Neural cell (in vitro differentiated cells): ENCODE measurements around the gene PPP3CA. TPM values are rescaled to one million over a fixed set of nuclear protein-coding genes. Genes with fewer than 3 reads are reported as not detected.

ENCODE experiments used
- H2AFZ ChIP-seq: fragments of 200-600, 300-800 bp; sonication (generic), shearing (Covaris generic); 2 replicates; pipeline ENCODE4 v1.6.0; 2014; ENCODE audit warnings: low read depth, mild to moderate bottlenecking, antibody characterized with exemption, low read length, moderate library complexity
- H3F3A ChIP-seq: fragments of 200-600 bp; shearing (Covaris generic); 2 replicates; pipeline ENCODE4 v1.6.1; 2016; ENCODE audit warnings: mild to moderate bottlenecking, moderate library complexity, mixed read lengths, antibody characterized with exemption, low read length; ENCODE audit not compliant: insufficient read depth, poor library complexity, severe bottlenecking
- H3K27ac ChIP-seq: fragments of 200-600, 300-800 bp; sonication (generic), shearing (Covaris generic); 2 replicates; pipeline ENCODE4 v1.5.1; 2014; ENCODE audit warnings: mild to moderate bottlenecking, low read length, moderate library complexity
- H3K27me3 ChIP-seq: fragments of 300-800, 200-600 bp; sonication (generic), shearing (Covaris generic); 2 replicates; pipeline ENCODE4 v1.6.0; 2014; ENCODE audit warnings: mild to moderate bottlenecking, low read depth, low read length, moderate library complexity; ENCODE audit not compliant: insufficient read depth
- H3K36me3 ChIP-seq: fragments of 300-800, 200-600 bp; sonication (generic), shearing (Covaris generic); 2 replicates; pipeline ENCODE4 v1.5.1; 2014; ENCODE audit warnings: mild to moderate bottlenecking, antibody characterized with exemption, low read length, moderate library complexity; ENCODE audit not compliant: insufficient read depth
- H3K4me2 ChIP-seq: fragments of 300-800, 200-600 bp; sonication (generic), shearing (Covaris generic); 2 replicates; pipeline ENCODE4 v1.6.0; 2014; ENCODE audit warnings: mild to moderate bottlenecking, low read length
- H3K4me3 ChIP-seq: fragments of 300-800, 200-600 bp; sonication (generic), shearing (Covaris generic); 2 replicates; pipeline ENCODE4 v1.5.1; 2014; ENCODE audit warnings: mild to moderate bottlenecking, low read length, moderate library complexity
- H3K79me2 ChIP-seq: fragments of 200-600 bp; shearing (Covaris generic); replicated peaks from 2 replicates; pipeline ENCODE4 v1.6.0; 2014; ENCODE audit warnings: mild to moderate bottlenecking, low read length, moderate library complexity; ENCODE audit not compliant: insufficient read depth
- H3K9ac ChIP-seq: fragments of 300-800, 200-600 bp; sonication (generic), shearing (Covaris generic); 2 replicates; pipeline ENCODE4 v1.6.1; 2016; ENCODE audit warnings: mild to moderate bottlenecking, low read length, mixed read lengths
- H3K9me2 ChIP-seq: fragments of 200-600 bp; shearing (Covaris generic); 2 replicates; pipeline ENCODE4 v1.6.1; 2016; ENCODE audit warnings: mild to moderate bottlenecking, low read length, mixed read lengths; ENCODE audit not compliant: insufficient read depth
- H3K9me3 ChIP-seq: fragments of 200-600, 300-800 bp; sonication (generic), shearing (Covaris generic); 2 replicates; pipeline ENCODE4 v1.6.1; 2016; ENCODE audit warnings: mild to moderate bottlenecking, mixed run types, low read length, moderate library complexity, mixed read lengths
- H4K20me1 ChIP-seq: fragments of 200-600 bp; shearing (Covaris generic); 2 replicates; pipeline ENCODE4 v1.6.1; 2016; ENCODE audit warnings: mild to moderate bottlenecking, mixed run types; ENCODE audit not compliant: insufficient read depth
- EP300 ChIP-seq: fragments of 450-650 bp; conservative IDR thresholded peaks from 2 replicates; pipeline ENCODE4 v1.6.1; 2014; ENCODE audit warnings: antibody characterized with exemption, mild to moderate bottlenecking, moderate library complexity; ENCODE audit not compliant: poor library complexity, severe bottlenecking
- EZH2 ChIP-seq: fragments of 200-600, 300-800 bp; shearing (Covaris generic), sonication (generic); IDR thresholded peaks from 2 replicates; pipeline ENCODE4 v1.6.1; 2014; ENCODE audit warnings: antibody characterized with exemption, low read length, borderline replicate concordance, mild to moderate bottlenecking; ENCODE audit not compliant: insufficient read depth, poor library complexity, severe bottlenecking
- MXI1 ChIP-seq: fragments of 450-650 bp; conservative IDR thresholded peaks from 2 replicates; pipeline ENCODE4 v1.6.1; 2014; ENCODE audit warnings: antibody characterized with exemption, mild to moderate bottlenecking; ENCODE audit not compliant: poor library complexity, severe bottlenecking
- POLR2AphosphoS5 ChIP-seq: IDR thresholded peaks from 2 replicates; pipeline ENCODE4 v1.6.1; 2012
- RAD21 ChIP-seq: fragments of 450-650 bp; conservative IDR thresholded peaks from 2 replicates; pipeline ENCODE4 v1.6.1; 2014; ENCODE audit warnings: antibody characterized with exemption, mild to moderate bottlenecking, moderate library complexity
- SMC3 ChIP-seq: fragments of 450-650 bp; conservative IDR thresholded peaks from 2 replicates; pipeline ENCODE4 v1.6.1; 2014; ENCODE audit warnings: antibody characterized with exemption, mild to moderate bottlenecking, moderate library complexity; ENCODE audit not compliant: poor library complexity
- TAF1 ChIP-seq: IDR thresholded peaks from 2 replicates; pipeline ENCODE4 v1.6.1; 2012; ENCODE audit warnings: low read depth
- polyA plus RNA-seq: library from polyadenylated mRNA; depleted of rRNA; stranded (reverse); fragments of >200 nt; gene quantifications from 2 replicates; pipeline ENCODE4 v1.2.3, GENCODE V29; 2014
- TF ChIP-seq, protein P1 (sequence below): IDR thresholded peaks from 2 replicates; pipeline ENCODE4 v1.6.1; 2012; ENCODE audit warnings: borderline replicate concordance
- TF ChIP-seq, protein P2 (sequence below): fragments of 450-650 bp; IDR thresholded peaks from 2 replicates; pipeline ENCODE4 v1.5.1; 2014; ENCODE audit warnings: antibody characterized with exemption, mild to moderate bottlenecking, moderate library complexity; ENCODE audit not compliant: poor library complexity, severe bottlenecking

Gene PPP3CA
- polyA plus RNA-seq, 1 donor from 2014 or later, result 78.2 TPM

DNA sequence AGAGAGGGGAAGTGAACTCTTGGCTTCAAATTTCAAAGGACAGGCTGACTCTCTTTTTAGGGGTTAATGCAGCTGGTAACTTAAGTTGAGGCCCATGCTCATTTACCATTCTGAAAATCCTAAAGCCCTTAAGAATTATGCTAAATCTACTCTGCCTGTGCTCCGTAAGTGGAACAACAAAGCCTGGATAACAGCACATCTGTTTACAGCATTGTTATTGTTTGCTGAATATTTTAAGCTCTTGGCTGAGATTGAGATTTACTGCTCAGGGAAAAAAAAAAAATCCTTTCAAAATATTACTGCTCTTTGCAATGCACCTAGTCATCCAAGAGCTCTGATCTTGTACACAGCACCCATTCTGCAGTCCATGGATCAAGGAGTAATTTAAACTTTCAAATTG, 17.7 kb downstream of the PPP3CA start:
- H3K4me2 ChIP-seq, result no peak overlapping the region
- H3K9me3 ChIP-seq, result no peaks in the 10 kb centered on the region
- no peaks in the 10 kb centered on the region for H3K9me2 ChIP-seq
- H3K36me3 ChIP-seq, result no peaks in the 10 kb centered on the region
- H4K20me1 ChIP-seq, result no peaks in the 10 kb centered on the region
- no peak overlapping the region for H3K27ac ChIP-seq
- no peak overlapping the region for H3K4me3 ChIP-seq
- H3K9ac ChIP-seq, result no peak overlapping the region
- no peak overlapping the region for H2AFZ ChIP-seq
- TF ChIP-seq SMC3, result no peak
- TF ChIP-seq TAF1, result no peak
- TF ChIP-seq, protein P1, sequence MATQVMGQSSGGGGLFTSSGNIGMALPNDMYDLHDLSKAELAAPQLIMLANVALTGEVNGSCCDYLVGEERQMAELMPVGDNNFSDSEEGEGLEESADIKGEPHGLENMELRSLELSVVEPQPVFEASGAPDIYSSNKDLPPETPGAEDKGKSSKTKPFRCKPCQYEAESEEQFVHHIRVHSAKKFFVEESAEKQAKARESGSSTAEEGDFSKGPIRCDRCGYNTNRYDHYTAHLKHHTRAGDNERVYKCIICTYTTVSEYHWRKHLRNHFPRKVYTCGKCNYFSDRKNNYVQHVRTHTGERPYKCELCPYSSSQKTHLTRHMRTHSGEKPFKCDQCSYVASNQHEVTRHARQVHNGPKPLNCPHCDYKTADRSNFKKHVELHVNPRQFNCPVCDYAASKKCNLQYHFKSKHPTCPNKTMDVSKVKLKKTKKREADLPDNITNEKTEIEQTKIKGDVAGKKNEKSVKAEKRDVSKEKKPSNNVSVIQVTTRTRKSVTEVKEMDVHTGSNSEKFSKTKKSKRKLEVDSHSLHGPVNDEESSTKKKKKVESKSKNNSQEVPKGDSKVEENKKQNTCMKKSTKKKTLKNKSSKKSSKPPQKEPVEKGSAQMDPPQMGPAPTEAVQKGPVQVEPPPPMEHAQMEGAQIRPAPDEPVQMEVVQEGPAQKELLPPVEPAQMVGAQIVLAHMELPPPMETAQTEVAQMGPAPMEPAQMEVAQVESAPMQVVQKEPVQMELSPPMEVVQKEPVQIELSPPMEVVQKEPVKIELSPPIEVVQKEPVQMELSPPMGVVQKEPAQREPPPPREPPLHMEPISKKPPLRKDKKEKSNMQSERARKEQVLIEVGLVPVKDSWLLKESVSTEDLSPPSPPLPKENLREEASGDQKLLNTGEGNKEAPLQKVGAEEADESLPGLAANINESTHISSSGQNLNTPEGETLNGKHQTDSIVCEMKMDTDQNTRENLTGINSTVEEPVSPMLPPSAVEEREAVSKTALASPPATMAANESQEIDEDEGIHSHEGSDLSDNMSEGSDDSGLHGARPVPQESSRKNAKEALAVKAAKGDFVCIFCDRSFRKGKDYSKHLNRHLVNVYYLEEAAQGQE, result no peak
- no peak for TF ChIP-seq EZH2
- no peak for TF ChIP-seq MXI1
- TF ChIP-seq, protein P2, sequence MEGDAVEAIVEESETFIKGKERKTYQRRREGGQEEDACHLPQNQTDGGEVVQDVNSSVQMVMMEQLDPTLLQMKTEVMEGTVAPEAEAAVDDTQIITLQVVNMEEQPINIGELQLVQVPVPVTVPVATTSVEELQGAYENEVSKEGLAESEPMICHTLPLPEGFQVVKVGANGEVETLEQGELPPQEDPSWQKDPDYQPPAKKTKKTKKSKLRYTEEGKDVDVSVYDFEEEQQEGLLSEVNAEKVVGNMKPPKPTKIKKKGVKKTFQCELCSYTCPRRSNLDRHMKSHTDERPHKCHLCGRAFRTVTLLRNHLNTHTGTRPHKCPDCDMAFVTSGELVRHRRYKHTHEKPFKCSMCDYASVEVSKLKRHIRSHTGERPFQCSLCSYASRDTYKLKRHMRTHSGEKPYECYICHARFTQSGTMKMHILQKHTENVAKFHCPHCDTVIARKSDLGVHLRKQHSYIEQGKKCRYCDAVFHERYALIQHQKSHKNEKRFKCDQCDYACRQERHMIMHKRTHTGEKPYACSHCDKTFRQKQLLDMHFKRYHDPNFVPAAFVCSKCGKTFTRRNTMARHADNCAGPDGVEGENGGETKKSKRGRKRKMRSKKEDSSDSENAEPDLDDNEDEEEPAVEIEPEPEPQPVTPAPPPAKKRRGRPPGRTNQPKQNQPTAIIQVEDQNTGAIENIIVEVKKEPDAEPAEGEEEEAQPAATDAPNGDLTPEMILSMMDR, result no peak
- TF ChIP-seq EP300, result no peak
- TF ChIP-seq RAD21, result no peak
- TF ChIP-seq POLR2AphosphoS5, result no peak
- no peaks in the 10 kb centered on the region for H3K27me3 ChIP-seq
- H3F3A ChIP-seq, result no peaks in the 10 kb centered on the region
- peaks cover 65% of the 10 kb centered on the region for H3K79me2 ChIP-seq

DNA sequence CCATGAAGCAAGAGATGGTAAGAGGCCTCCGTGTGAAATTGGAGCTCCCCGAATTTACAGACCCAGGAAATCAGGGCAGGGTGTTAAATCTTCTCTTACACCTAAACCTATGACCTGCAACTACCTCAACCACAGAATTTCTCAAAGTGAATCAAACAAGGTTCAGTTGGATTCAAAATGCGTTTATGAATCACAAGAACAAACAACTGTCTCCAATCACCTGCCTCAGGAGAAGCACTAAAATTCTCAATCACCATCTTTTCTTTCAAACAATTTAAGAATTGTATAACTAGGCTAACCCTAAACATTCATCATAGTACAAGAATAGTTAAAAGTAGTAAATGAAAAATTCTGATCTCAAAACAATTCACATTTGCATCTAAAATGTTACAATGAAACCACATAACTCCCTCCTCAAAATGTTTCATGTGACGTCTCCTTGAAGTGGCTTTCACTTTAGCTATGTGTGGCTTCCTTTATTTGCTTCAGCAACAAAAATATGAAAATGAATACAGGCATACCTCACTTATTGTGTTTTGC, 19.2 kb downstream of the PPP3CA start:
- H3F3A ChIP-seq, result no peaks in the 10 kb centered on the region
- no peak overlapping the region for H3K4me2 ChIP-seq
- H3K27ac ChIP-seq, result no peak overlapping the region
- no peak overlapping the region for H2AFZ ChIP-seq
- no peak overlapping the region for H3K9ac ChIP-seq
- no peaks in the 10 kb centered on the region for H3K9me3 ChIP-seq
- H3K79me2 ChIP-seq, result peaks cover 65% of the 10 kb centered on the region
- TF ChIP-seq SMC3, result no peak
- no peak for TF ChIP-seq POLR2AphosphoS5
- no peak for TF ChIP-seq EZH2
- TF ChIP-seq, protein P2, result no peak
- no peak for TF ChIP-seq MXI1
- TF ChIP-seq, protein P1, result no peak
- no peak for TF ChIP-seq TAF1
- TF ChIP-seq EP300, result no peak
- no peak for TF ChIP-seq RAD21
- no peaks in the 10 kb centered on the region for H3K9me2 ChIP-seq
- H3K27me3 ChIP-seq, result no peaks in the 10 kb centered on the region
- H3K36me3 ChIP-seq, result no peaks in the 10 kb centered on the region
- H4K20me1 ChIP-seq, result no peaks in the 10 kb centered on the region
- no peak overlapping the region for H3K4me3 ChIP-seq
